NCI-H2196 treated with DMSO at 0.1 percent for 48 hours (cell line): ENCODE results near the gene PAK6.
A peak's percentile ranks its signal among the peaks of the same experiment; 100 is the strongest.

Experiments
- DNase-seq: peaks from one replicate; lab custom pipeline; 2025; ENCODE audit not compliant: unreplicated experiment; lab: John Stamatoyannopoulos, UW

Gene PAK6

GRCh38 chr15:40255033-40255432, 16.2 kb downstream of the PAK6 start:
- DNase-seq, result no peak

DNA sequence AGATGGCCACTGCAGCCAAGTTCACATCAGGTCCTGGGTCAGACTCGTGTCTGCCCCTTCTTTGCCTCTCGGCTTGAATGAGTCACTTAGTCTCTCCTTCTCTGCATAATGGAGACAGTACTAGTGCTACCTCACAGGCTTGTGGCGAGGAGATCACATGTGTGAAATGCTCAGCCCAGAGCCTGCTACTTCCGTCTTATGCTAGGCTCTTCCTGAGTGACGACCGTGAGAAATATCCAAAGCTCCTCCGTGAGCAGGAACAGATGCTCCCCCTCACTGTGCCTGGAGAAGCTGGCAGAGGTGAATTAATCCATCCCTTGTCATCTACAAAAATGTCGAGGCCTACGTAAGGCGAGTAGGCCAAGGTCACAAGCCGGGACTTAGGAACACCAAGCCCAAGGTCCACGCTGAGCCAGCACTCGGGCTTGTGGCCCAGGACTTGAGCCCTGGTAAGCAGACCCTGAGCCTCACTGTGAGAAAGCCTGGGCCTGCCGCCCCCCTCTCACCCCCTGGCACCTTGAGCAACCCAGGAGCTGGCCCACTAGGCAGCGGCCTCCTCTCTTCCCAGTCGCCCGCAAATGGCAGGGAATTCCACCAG, 17.9 kb downstream of the PAK6 start:
- DNase-seq, result no peak

DNA sequence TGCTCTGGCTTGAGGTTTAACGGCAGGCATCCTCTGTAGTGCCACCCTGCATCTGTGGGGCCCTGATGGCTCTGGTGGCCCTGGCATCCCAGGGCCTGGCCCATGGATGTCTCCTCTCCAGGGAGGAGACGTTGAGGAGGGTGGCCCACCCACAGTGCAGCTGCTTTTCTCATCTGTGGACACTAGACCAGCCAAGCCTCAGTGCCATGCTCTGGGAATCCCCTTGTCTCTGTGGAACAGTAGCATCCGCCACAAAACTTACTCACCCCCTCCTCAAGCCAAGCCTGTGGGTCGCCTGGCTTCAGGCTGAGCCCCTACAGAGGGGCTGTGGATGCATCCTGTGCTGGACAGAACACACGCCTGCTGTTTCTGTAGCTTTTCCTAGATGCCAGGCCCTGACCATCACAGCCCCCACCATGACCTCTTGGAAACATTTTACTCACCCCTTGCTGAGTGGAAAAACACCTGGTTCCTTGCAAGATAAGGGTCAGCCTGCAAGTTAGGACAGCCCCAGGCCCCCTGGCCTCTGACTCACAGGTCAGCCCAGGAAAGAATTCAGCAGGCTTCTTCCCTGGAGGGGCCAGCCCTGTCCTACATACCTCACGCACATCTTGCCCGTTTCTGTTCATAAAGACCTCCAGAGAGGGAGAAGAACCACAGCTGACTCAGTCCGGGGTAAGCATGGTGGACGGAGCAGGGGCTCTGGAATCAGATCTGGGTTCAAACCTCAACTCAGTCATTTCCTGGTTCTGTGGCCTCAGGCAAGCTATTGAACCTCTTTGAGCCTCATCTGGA, 19.0 kb downstream of the PAK6 start:
- no peak for DNase-seq

- DNase-seq, result no peak
These were observed 19.7 kb downstream of the PAK6 start for GRCh38 chr15:40258544-40258943.

GRCh38 chr15:40259021-40259420, 20.2 kb downstream of the PAK6 start:
- DNase-seq, result no peak

DNA sequence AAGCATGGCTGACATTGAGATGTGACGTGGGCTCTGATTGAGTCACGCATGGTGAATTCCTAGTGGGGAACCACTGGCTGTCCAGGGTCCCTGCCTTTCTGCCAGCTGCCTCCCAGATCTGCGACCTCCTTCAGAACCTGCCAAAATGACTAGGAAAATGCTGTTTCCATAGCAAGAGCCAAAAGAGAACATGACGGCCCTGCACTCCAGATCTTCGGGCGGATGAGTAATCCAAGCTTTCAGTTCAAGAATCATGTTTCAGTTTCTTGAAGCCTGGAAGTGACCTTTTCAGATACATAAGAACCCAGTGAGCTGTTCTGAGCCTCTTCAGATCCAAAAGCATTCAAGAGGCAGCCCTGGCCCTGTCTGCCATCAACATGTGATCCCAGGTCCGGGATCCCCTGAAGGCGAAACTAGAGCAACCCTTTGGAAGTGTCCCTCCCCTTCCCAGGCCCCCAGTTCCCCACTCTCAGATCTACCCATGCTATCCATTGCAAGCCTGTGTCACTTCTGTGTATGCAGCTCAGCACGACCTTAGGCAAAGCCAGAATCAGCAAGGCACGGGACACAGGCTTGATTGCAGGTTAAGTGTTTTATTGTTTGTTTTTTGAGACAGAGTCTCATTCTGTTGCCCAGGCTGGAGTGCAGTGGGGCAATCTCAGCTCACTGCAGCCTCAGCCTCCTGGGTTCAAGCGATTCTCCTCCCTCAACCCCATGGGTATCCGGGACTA, 24.3 kb downstream of the PAK6 start:
- DNase-seq, result no peak

GRCh38 chr15:40264321-40265153, 25.7 kb downstream of the PAK6 start:
- no peak for DNase-seq

- DNase-seq, result no peak
These were observed 26.5 kb downstream of the PAK6 start for GRCh38 chr15:40265355-40265754.

GRCh38 chr15:40265875-40266274, 27.0 kb downstream of the PAK6 start:
- no peak for DNase-seq

GRCh38 chr15:40266828-40267304, 28.0 kb downstream of the PAK6 start:
- no peak for DNase-seq

DNA sequence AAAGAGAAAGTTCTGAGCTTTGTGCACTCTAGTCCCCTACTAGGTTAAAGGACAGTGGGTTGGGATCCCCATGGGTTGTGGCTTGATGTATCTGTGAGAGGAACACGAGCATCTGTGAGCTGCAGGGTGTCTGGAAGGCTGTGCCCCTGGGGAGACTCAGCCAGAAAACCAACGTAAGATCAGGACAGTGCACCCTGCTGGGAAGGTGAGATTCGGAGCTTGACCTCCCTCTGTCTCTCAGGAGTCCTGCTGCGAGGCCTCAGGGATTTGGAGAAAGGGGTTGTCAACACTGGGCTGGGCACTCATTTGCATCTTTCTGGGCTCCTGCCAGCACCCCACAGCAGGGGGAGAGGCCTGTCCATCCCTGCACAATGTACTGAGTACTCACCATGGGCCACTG, 28.8 kb downstream of the PAK6 start:
- DNase-seq, result no peak

DNA sequence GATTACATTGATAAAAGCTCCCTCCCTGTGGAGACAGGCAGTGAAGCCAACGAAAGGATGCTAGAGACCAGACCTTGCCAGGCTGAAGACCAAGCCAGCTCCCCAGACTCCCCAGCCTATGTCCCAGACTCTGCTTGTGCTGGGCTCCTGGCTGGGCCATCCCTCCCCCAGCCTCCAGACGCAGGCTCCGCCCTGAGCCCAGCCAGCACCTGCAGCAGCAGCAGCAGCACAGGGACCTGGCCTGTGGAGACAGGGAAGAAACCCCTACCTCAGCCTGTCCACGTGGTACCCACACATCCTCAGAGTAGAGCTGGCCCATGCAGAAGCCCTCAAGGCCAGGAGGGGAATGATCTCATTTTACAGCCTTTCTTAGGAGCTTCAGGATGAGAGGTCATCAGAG, 30.7 kb downstream of the PAK6 start:
- no peak for DNase-seq

DNA sequence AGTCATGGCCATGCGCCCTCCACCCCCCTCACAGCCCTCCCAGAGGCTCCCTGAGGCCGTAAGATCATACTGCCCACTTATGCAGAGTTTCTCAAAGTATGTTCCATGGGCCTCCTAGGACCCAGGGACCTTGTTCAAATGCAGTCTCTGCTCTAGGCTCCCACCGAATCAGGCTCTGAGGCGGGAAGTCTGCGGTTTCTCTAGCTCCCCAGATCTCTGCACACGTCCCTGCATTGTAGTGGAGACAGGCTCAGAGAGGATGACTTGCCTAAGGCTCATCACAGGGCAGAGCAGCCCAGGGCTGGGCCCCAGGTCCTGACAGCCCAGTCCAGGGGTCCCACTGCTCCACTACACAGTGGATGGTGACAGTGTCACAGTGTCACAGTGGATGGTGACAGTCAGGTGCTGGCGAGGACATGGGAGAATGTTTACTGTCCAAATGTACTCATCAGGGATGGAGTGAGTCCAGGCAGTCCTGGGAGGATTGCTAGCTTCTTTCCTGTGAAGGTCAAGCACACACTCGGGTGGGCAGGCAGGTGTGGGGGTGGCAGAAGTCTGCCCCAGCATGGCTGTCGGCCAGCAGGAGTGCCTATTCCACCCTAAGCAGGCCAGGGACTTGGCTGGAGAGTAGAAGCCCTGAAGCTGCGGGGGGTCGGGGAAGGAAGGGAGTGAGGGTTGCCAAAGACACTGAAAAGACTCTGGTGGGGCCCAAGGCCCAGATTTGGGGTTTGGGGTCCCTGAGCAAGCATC, 31.6 kb downstream of the PAK6 start:
- no peak for DNase-seq

DNA sequence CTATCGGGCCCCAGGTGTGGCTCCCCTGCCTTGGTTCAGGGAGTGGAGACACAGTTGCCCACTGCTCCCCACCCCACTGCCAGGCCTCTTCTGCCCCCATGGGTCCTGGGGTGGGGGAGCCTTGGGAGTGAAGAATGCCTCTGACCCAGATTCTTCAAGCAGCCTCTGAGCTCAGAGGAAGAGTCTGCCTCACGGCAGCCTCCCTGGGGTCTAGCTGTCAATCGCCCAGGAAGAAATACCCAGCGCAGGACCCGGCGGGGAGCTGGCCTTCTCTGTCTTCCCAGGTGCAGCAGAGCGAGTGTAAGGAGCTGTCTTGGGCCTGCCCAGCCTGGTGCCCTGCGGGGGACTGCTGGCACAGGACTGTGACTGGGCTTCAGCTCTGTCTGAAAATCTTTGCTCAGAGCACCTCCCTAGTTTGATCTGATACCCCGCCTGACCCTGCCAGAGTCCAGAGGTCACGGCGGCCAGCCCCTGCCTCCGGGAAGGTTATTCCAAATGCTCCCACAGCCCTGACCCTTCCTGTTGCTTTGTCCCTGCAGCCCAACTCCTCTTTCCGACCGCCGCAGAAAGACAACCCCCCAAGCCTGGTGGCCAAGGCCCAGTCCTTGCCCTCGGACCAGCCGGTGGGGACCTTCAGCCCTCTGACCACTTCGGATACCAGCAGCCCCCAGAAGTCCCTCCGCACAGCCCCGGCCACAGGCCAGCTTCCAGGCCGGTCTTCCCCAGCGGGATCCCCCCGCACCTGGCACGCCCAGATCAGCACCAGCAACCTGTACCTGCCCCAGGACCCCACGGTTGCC, 33.0 kb downstream of the PAK6 start:
- DNase-seq, result no peak

DNA sequence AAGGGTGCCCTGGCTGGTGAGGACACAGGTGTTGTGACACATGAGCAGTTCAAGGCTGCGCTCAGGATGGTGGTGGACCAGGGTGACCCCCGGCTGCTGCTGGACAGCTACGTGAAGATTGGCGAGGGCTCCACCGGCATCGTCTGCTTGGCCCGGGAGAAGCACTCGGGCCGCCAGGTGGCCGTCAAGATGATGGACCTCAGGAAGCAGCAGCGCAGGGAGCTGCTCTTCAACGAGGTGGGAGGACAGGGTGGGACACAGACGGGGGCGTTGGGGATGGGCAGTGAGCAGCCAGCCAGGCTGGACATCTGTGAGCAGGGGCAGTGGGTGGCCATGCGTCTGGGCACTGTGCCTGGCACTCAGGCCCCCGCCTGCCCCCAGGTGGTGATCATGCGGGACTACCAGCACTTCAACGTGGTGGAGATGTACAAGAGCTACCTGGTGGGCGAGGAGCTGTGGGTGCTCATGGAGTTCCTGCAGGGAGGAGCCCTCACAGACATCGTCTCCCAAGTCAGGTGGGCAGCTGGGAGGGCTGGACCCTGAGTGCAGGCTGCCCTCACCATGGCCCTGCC, 33.7 kb downstream of the PAK6 start:
- no peak for DNase-seq

GRCh38 chr15:40273428-40273827, 34.6 kb downstream of the PAK6 start:
- DNase-seq, result no peak

- peak; percentile 35 for DNase-seq
These were observed 35.7 kb downstream of the PAK6 start for GRCh38 chr15:40274350-40275274.

DNA sequence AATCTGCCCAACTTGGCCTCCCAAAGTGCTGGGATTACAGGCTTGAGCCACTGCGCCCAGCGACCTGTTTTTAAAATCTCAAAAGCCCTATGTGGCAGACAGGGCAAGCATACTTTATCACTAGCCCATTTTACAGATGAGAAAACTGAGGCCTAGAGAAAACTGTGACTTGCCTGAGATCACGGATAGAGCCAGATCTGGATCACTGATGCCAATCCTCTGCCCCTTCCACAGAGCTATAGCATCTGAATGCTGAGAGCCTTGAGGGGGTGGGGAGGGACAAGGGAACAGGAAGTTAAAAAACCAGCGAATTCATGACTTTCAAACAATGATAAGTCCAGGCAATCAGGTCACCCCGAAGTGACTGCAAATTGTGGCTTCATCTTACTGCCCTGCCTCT, 36.7 kb downstream of the PAK6 start:
- DNase-seq, result no peak
